SK-N-SH (cell line): ENCODE results near the gene PNO1. TPM values are rescaled to one million over a fixed set of nuclear protein-coding genes. Genes with fewer than 3 reads are reported as not detected.

Source experiments
- CTCF ChIA-PET: fragments of 300-600, 350-600 bp; formaldehyde crosslinking; extraction: SDS; loops from one replicate; lab custom pipeline; 2021; lab: Yijun Ruan, JAX
- POLR2A ChIA-PET: fragments of 350-600 bp; sonication (Branson Sonifier 250); formaldehyde crosslinking; extraction: SDS; loops from one replicate; lab custom pipeline; 2020; ENCODE audit warnings: antibody characterized with exemption, inconsistent platforms; lab: Yijun Ruan, JAX
- DNase-seq: peaks from one replicate; pipeline ENCODE4 v3.0.0; 2012
- H2AFZ ChIP-seq: fragments of 200-600 bp; sonication (generic); 2 replicates; pipeline ENCODE4 v1.8.1; 2016; ENCODE audit warnings: antibody characterized with exemption, mild to moderate bottlenecking, low read depth
- H3F3A ChIP-seq: fragments of 200-600 bp; sonication (generic); replicated peaks from 2 replicates; pipeline ENCODE3; 2016; ENCODE audit warnings: antibody characterized with exemption, mild to moderate bottlenecking; ENCODE audit not compliant: insufficient read depth
- H3K27ac ChIP-seq, 2 experiments: fragments of 200-500 bp in 1 of 2; fragments of 200-600 bp in 1 of 2; sonication (Bioruptor generic) in 1 of 2; sonication (generic), shearing (Covaris generic) in 1 of 2; 2 replicates each; pipeline versions ENCODE4 v1.5.1 to v1.6.1; 2014 to 2016; ENCODE audit warnings: low read depth in 2 of 2, inconsistent platforms in 1 of 2, low read length in 1 of 2, mild to moderate bottlenecking in 1 of 2, mixed read lengths in 1 of 2
- H3K27me3 ChIP-seq: fragments of 200-600 bp; sonication (generic), shearing (Covaris generic); 2 replicates; pipeline ENCODE4 v1.6.1; 2016; ENCODE audit warnings: mixed run types; ENCODE audit not compliant: insufficient read depth
- H3K36me3 ChIP-seq, 2 experiments: fragments of 200-500 bp in 1 of 2; fragments of 200-600 bp in 1 of 2; sonication (Bioruptor generic) in 1 of 2; sonication (generic) in 1 of 2; replicated peaks in 1 of 2; 2 replicates each; pipeline versions ENCODE3 to v1.5.1; 2014 to 2016; ENCODE audit warnings: low read length in 1 of 2, mild to moderate bottlenecking in 1 of 2; ENCODE audit not compliant: insufficient read depth in 2 of 2, control insufficient read depth in 1 of 2
- H3K4me1 ChIP-seq, 2 experiments: fragments of 200-500 bp in 1 of 2; fragments of 200-600 bp in 1 of 2; sonication (Bioruptor generic) in 1 of 2; sonication (generic), shearing (Covaris generic) in 1 of 2; 2 replicates each; pipeline versions ENCODE4 v1.5.1 to v1.6.1; 2014 to 2016; ENCODE audit warnings: low read depth in 1 of 2, low read length in 1 of 2, mixed run types in 1 of 2; ENCODE audit not compliant: insufficient read depth in 2 of 2, control insufficient read depth in 1 of 2
- H3K4me2 ChIP-seq: fragments of 200-600 bp; sonication (generic), shearing (Covaris generic); 2 replicates; pipeline ENCODE4 v1.6.1; 2017; ENCODE audit warnings: mixed run types
- H3K4me3 ChIP-seq, 2 experiments: fragments of 200-500 bp in 1 of 2; fragments of 200-600 bp in 1 of 2; sonication (Bioruptor generic) in 1 of 2; sonication (generic), shearing (Covaris generic) in 1 of 2; 2 replicates each; pipeline versions ENCODE4 v1.5.1 to v1.8.1; 2014 to 2016; ENCODE audit warnings: low read depth in 2 of 2, inconsistent platforms in 1 of 2, low read length in 1 of 2, mild to moderate bottlenecking in 1 of 2, mixed read lengths in 1 of 2, moderate library complexity in 1 of 2
- H3K79me2 ChIP-seq: fragments of 200-600 bp; sonication (generic); 2 replicates; pipeline ENCODE4 v1.8.1; 2017; ENCODE audit warnings: mild to moderate bottlenecking; ENCODE audit not compliant: insufficient read depth
- H3K9ac ChIP-seq: fragments of 200-600 bp; sonication (generic); 2 replicates; pipeline ENCODE4 v1.6.1; 2017; ENCODE audit warnings: mixed run types
- H3K9me2 ChIP-seq: fragments of 200-600 bp; sonication (generic); 2 replicates; pipeline ENCODE4 v1.6.1; 2017; ENCODE audit warnings: mixed run types
- H3K9me3 ChIP-seq: fragments of 200-600 bp; sonication (generic); 2 replicates; pipeline ENCODE4 v1.6.1; 2017; ENCODE audit warnings: mixed run types, mild to moderate bottlenecking, moderate library complexity
- H4K20me1 ChIP-seq: fragments of 200-600 bp; sonication (generic); 2 replicates; pipeline ENCODE4 v1.6.1; 2017; ENCODE audit warnings: mild to moderate bottlenecking, mixed run types; ENCODE audit not compliant: insufficient read depth
- CHD2 ChIP-seq: fragments of 150-350 bp; IDR thresholded peaks from 2 replicates; pipeline ENCODE4 v1.6.1; 2018; ENCODE audit warnings: low read length; ENCODE audit not compliant: partially characterized antibody
- FOSL2 ChIP-seq: IDR thresholded peaks from 2 replicates; pipeline ENCODE4 v1.4.0; 2012; ENCODE audit warnings: low read depth, mild to moderate bottlenecking, moderate library complexity, borderline replicate concordance
- GABPA ChIP-seq: IDR thresholded peaks from 2 replicates; pipeline ENCODE4 v1.4.0; 2012; ENCODE audit warnings: low read depth, mild to moderate bottlenecking
- IRF3 ChIP-seq: fragments of 150-350 bp; IDR thresholded peaks from 2 replicates; pipeline ENCODE4 v1.6.1; 2016; ENCODE audit warnings: mild to moderate bottlenecking, low read depth, low read length
- MAX ChIP-seq: IDR thresholded peaks from 2 replicates; pipeline ENCODE4 v1.4.0; 2012; ENCODE audit warnings: low read depth
- MEF2A ChIP-seq: IDR thresholded peaks from 2 replicates; pipeline ENCODE4 v1.4.0; 2012; ENCODE audit warnings: low read depth, borderline replicate concordance
- MXI1 ChIP-seq: IDR thresholded peaks from 2 replicates; pipeline ENCODE4 v1.6.1; 2012; ENCODE audit warnings: mild to moderate bottlenecking, low read depth, low read length, improper control_type of control experiment
- RAD21 ChIP-seq: IDR thresholded peaks from 2 replicates; pipeline ENCODE4 v1.6.1; 2012; ENCODE audit warnings: mild to moderate bottlenecking, low read length
- RFX5 ChIP-seq: IDR thresholded peaks from 2 replicates; pipeline ENCODE4 v1.6.1; 2012; ENCODE audit warnings: mild to moderate bottlenecking, improper control_type of control experiment, low read length
- SMC3 ChIP-seq: IDR thresholded peaks from 2 replicates; pipeline ENCODE4 v1.6.1; 2012; ENCODE audit warnings: low read depth, low read length, improper control_type of control experiment
- USF2 ChIP-seq: fragments of 150-350 bp; IDR thresholded peaks from 2 replicates; pipeline ENCODE4 v1.6.1; 2017; ENCODE audit warnings: antibody characterized with exemption, low read length, low read depth, borderline replicate concordance
- WGBS: methylation state at CpG from one replicate; pipeline ENCODE4 v1.1.6; 2017; ENCODE audit warnings: low lambda C conversion rate; 5-methylcytosine and 5-hydroxymethylcytosine counted together
- polyA plus RNA-seq, 3 experiments: library from polyadenylated mRNA; depleted of rRNA; stranded (reverse); fragments of >200 nt; gene quantifications; 2 replicates each; pipeline ENCODE4 v1.2.3, GENCODE V29; 2012

PNO1 gene
- polyA plus RNA-seq, 1 of the 3 experiments (the other 2 are of a cell fraction) = 20.6 TPM

GRCh38 chr2:68163641-68164040, 6.0 kb downstream of the PNO1 start:
- Histone ChIP-seq H3K9ac (no peak overlapping the region), H3K4me2 (no peak overlapping the region)
- TF ChIP-seq USF2 = no peak
- TF ChIP-seq FOSL2 = no peak
- TF ChIP-seq MXI1 = no peak
- no peak for TF ChIP-seq GABPA
- no peak for TF ChIP-seq SMC3
- TF ChIP-seq IRF3 = no peak
- no peak for TF ChIP-seq RFX5
- no peak for TF ChIP-seq RAD21
- TF ChIP-seq, all 33 proteins: peak for 0
- ChIA-PET POLR2A (no interaction called here), CTCF (interaction anchor here (1.0 to 1.5 kb wide), 2 partner anchors 32 to 41 kb away, joined by 3 to 5 read pairs; no protein-coding TSS in a partner anchor)
- Histone ChIP-seq H3K4me1 (no peaks in the 10 kb centered on the region; a peak in 1 of 4 replicates), H2AFZ (no peak overlapping the region), H3K36me3 (peaks cover 55 to 67% of the 10 kb centered on the region in 2 experiments), H3K9me2 (no peaks in the 10 kb centered on the region), H3F3A (peaks cover 7% of the 10 kb centered on the region), H3K27ac (no peak overlapping the region), H3K27me3 (no peaks in the 10 kb centered on the region), H3K4me3 (no peak overlapping the region), H3K79me2 (peaks cover 31% of the 10 kb centered on the region), H3K9me3 (no peaks in the 10 kb centered on the region), H4K20me1 (no peaks in the 10 kb centered on the region)
- no peak for DNase-seq
- 98% methylated on average over 1 of the region's 1 CpG for WGBS

- WGBS = 72% methylated on average over 3 of the region's 3 CpGs
- Histone ChIP-seq H3K4me2 (no peak overlapping the region), H3K4me3 (no peak overlapping the region), H3K9me2 (no peaks in the 10 kb centered on the region), H3K9ac (no peak overlapping the region), H4K20me1 (no peaks in the 10 kb centered on the region), H3K9me3 (no peaks in the 10 kb centered on the region), H3K27ac (no peak overlapping the region), H3K4me1 (no peaks in the 10 kb centered on the region), H3K36me3 (peaks cover 63 to 73% of the 10 kb centered on the region in 2 experiments), H2AFZ (no peak overlapping the region), H3K79me2 (peaks cover 17% of the 10 kb centered on the region; the same call in 1 of the 2 replicates), H3K27me3 (no peaks in the 10 kb centered on the region), H3F3A (peaks cover 14% of the 10 kb centered on the region)
- CTCF ChIA-PET = interaction anchor here (0.6 to 3.5 kb wide), 11 partner anchors 8 to 125 kb away, joined by 3 to 14 read pairs (median 4); partner anchors contain the start of gene PNO1
- TF ChIP-seq MAX (no peak), CHD2 (no peak), RAD21 (no peak), MEF2A (no peak)
- DNase-seq = no peak
- POLR2A ChIA-PET = interaction anchor here (1.2 kb wide), 1 partner anchor 10 kb away, joined by 6 read pairs; the partner anchor contains the start of gene PNO1
Measured at GRCh38 chr2:68167186-68167585, 9.5 kb downstream of the PNO1 start.
